ENCODE data around the gene FRAS1.

DNA sequence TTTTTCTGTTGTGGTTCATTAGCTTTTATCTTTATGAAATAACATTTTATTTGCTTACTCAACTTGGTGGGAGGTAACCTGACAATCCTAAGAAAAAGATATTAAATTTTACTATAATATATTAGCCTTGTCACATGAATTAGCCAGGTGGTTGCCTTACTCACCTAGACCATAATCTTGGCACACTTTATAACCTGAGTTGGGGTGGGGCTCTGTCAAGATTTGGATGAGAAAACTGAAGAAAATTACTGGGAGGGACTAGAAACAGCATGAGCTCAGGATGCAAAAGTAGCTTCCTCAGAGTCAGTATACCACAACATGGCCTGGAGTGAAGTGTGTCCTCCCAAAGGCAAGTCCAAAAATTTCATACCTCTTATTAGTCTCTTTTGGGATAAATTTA, 329.6 kb downstream of the FRAS1 start:
- TF ChIP-seq, protein P1, sequence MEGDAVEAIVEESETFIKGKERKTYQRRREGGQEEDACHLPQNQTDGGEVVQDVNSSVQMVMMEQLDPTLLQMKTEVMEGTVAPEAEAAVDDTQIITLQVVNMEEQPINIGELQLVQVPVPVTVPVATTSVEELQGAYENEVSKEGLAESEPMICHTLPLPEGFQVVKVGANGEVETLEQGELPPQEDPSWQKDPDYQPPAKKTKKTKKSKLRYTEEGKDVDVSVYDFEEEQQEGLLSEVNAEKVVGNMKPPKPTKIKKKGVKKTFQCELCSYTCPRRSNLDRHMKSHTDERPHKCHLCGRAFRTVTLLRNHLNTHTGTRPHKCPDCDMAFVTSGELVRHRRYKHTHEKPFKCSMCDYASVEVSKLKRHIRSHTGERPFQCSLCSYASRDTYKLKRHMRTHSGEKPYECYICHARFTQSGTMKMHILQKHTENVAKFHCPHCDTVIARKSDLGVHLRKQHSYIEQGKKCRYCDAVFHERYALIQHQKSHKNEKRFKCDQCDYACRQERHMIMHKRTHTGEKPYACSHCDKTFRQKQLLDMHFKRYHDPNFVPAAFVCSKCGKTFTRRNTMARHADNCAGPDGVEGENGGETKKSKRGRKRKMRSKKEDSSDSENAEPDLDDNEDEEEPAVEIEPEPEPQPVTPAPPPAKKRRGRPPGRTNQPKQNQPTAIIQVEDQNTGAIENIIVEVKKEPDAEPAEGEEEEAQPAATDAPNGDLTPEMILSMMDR (IDR thresholded peaks at IDR 0.05), result no peak
- no peak for TF ChIP-seq POLR2A (IDR thresholded peaks at IDR 0.05)

Data from right lobe of liver (tissue), 4 donors.